Esophagus squamous epithelium (tissue), 5 donors: ENCODE results near the gene RCOR2. TPM values are rescaled to one million over a fixed set of nuclear protein-coding genes. Genes with fewer than 3 reads are reported as not detected.

Source experiments
- DNase-seq: peaks from one replicate; lab custom pipeline; 2025; lab: John Stamatoyannopoulos, UW
- H3K27ac ChIP-seq, 4 donors: fragments of 200-600 bp; sonication (generic); one replicate each; pipeline ENCODE4 v1.5.1; 2016 to 2019; ENCODE audit warnings: mild to moderate bottlenecking in 1 of 4
- H3K27me3 ChIP-seq, 4 donors: fragments of 200-600 bp; sonication (generic); 1 replicate in 3 of 4; 2 replicates in 1 of 4; pipeline versions ENCODE4 v1.5.1 to v1.6.0; 2017 to 2021; ENCODE audit warnings: antibody characterized with exemption in 1 of 4
- H3K36me3 ChIP-seq, 3 donors: fragments of 200-600 bp; sonication (generic); one replicate each; pipeline ENCODE4 v1.5.1; 2016 to 2019
- H3K4me1 ChIP-seq, 3 donors: fragments of 200-600 bp; sonication (generic); one replicate each; pipeline ENCODE4 v1.5.1; 2017 to 2019
- H3K4me3 ChIP-seq, 4 donors: fragments of 200-600 bp; sonication (generic); 1 replicate in 3 of 4; 2 replicates in 1 of 4; pipeline ENCODE4 v1.5.1; 2016 to 2019; ENCODE audit warnings: mild to moderate bottlenecking in 2 of 4, moderate library complexity in 1 of 4
- H3K9me3 ChIP-seq, 3 donors: fragments of 200-600 bp; sonication (generic); one replicate each; pipeline ENCODE4 v1.5.1; 2016 to 2019
- POLR2A ChIP-seq, 4 donors: fragments of 450-650 bp; IDR thresholded peaks; one replicate each; pipeline ENCODE4 v1.6.1; 2017; ENCODE audit warnings: antibody characterized with exemption in 4 of 4, mild to moderate bottlenecking in 4 of 4, moderate library complexity in 3 of 4
- WGBS, 2 donors: methylation state at CpG; one replicate each; pipeline ENCODE4 v1.1.5; 2018; 5-methylcytosine and 5-hydroxymethylcytosine counted together
- intact Hi-C: fragments of 100-400 bp; cut with DNase I; formaldehyde crosslinking; loops from one replicate; pipeline ENCODE4 v1.15.0; 2022
- total RNA-seq, 4 donors: library from RNA; depleted of rRNA; stranded (reverse); fragments of >200 nt; gene quantifications; one replicate each; pipeline ENCODE4 v1.1.0, GENCODE V29; 2016
- TF ChIP-seq, protein P1 (sequence below), 6 experiments: fragments of 450-650 bp in 4 of 6; fragments of 200-600 bp in 2 of 6; sonication (generic) in 2 of 6; IDR thresholded peaks; one replicate each; pipeline ENCODE4 v1.5.1; 2016 to 2019; ENCODE audit warnings: antibody characterized with exemption in 6 of 6, mild to moderate bottlenecking in 4 of 6, moderate library complexity in 4 of 6
- donor health status: DM: yes; HTN: yes; CAD: no.

The RCOR2 gene
- total RNA-seq, 4 donors from 2014 or later = 0.19 to 0.49 (median 0.22) TPM; not detected in 1

DNA sequence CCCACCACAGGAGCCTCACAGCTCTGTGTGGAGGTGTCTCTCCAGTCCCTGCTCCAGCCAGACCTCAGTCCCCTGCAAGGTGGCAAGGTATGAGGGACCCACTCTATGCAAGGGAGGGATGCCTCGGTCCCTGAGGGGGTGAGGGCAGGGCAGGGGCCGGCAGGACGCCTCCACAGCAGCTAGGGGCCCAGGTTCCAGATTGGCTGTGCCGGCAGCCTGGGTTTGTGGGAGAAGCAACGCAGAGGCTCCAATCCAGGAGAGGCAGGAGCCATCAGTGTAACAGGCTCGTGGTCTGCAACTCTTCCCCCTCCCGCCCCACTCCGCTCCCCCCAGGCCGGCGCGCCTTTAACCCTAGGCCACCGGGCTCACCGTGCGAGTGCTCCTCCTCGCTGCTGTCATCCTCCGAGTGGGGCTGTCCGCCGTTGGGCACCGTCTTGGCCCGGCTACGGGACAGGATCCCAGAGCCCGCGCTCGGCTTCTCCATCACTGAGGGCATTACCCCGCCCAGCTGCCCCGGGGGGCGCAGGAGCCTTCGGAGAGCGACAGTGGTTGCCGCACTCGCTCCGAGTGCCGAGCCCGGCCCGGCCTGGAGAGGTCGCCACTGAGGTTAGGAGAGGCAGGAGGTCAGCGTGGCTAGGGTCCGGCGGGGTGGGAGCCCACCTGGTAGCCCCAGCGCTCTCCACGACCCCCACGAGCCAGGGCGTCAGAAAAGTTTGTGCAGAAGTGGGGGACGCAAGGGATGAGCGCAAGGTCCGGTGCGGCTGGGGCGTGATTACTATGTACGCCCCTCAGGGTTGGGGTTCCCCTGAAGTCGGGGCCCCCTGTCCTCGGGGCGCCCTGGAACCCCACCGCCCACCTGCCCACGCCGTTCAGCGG is 765 bp downstream of the RCOR2 start:
- no peak for DNase-seq
- TF ChIP-seq, protein P1, sequence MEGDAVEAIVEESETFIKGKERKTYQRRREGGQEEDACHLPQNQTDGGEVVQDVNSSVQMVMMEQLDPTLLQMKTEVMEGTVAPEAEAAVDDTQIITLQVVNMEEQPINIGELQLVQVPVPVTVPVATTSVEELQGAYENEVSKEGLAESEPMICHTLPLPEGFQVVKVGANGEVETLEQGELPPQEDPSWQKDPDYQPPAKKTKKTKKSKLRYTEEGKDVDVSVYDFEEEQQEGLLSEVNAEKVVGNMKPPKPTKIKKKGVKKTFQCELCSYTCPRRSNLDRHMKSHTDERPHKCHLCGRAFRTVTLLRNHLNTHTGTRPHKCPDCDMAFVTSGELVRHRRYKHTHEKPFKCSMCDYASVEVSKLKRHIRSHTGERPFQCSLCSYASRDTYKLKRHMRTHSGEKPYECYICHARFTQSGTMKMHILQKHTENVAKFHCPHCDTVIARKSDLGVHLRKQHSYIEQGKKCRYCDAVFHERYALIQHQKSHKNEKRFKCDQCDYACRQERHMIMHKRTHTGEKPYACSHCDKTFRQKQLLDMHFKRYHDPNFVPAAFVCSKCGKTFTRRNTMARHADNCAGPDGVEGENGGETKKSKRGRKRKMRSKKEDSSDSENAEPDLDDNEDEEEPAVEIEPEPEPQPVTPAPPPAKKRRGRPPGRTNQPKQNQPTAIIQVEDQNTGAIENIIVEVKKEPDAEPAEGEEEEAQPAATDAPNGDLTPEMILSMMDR (IDR thresholded peaks at IDR 0.05) = peak in 3 of 6 experiments; percentile 50 to 55 (median 54)
- TF ChIP-seq POLR2A (IDR thresholded peaks at IDR 0.05) = no peak
- Histone ChIP-seq H3K36me3 (peaks cover 0 to 4% (median 0%) of the 10 kb centered on the region in 3 donors), H3K9me3 (no peaks in the 10 kb centered on the region), H3K27me3 (peaks cover 0 to 17% (median 0%) of the 10 kb centered on the region in 4 donors), H3K4me3 (peak overlapping the region; percentile 34 to 71 (median 50)), H3K27ac (peak overlapping the region; percentile 2 to 88 (median 57)), H3K4me1 (peaks cover 44 to 59% (median 51%) of the 10 kb centered on the region in 3 donors)
- WGBS, 2 donors = 0% methylated on average over 1 of the region's 56 CpGs; no CpG with 5 or more reads in 1 of the 2 donors
- intact Hi-C loops = no loop called here

DNA sequence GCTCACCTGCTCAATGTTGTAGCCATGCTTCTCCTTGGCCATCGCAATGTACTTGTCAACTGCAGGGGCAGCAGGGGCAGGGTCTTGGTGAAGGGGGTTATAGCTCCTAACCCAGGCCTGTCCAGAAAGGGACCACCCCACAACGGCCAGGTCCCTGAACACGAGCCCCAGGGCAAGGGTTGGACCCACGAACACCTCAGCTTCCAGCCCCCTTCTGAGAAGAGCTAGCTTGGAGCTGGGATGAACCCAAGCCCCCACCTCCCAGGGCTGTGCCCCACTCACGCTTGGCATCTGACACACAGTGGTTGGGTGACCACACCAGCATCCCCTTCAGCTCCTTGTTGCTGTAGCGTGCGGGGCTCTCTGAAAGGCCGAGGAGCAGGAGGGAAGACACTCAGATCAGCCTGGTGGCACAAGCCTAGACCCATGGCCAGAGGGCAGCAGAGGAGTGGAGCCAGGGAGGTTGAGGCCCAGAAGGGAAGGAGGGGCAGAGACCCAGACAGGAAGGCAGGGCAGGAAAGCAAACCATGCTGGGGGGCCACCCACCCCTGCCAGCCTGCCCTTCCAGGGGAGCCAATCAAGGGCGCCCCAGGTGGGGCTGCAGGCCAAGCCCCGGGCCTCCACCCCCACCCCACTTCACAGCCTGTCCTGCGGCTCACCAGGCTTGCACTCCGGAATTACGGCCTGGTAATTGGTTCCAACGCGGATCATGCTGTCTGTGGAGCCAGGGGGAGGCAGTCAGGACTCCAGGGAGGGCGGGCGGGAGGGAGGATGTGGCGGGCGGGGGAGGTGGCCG is 1.9 kb downstream of the RCOR2 start:
- no peak for TF ChIP-seq POLR2A (IDR thresholded peaks at IDR 0.05)
- TF ChIP-seq, protein P1 (IDR thresholded peaks at IDR 0.05) = no peak
- H3K9me3 ChIP-seq = no peaks in the 10 kb centered on the region
- peaks cover 0 to 15% (median 0%) of the 10 kb centered on the region in 3 donors for H3K36me3 ChIP-seq
- intact Hi-C loops = no loop called here
- 57 to 80% methylated on average over 3 to 13 of the region's 20 CpGs for WGBS, 2 donors
- H3K4me1 ChIP-seq = peaks cover 42 to 57% (median 45%) of the 10 kb centered on the region in 3 donors
- no peak overlapping the region for H3K27ac ChIP-seq
- H3K4me3 ChIP-seq = no peak overlapping the region
- peaks cover 0 to 17% (median 0%) of the 10 kb centered on the region in 4 donors for H3K27me3 ChIP-seq
- no peak for DNase-seq

DNA sequence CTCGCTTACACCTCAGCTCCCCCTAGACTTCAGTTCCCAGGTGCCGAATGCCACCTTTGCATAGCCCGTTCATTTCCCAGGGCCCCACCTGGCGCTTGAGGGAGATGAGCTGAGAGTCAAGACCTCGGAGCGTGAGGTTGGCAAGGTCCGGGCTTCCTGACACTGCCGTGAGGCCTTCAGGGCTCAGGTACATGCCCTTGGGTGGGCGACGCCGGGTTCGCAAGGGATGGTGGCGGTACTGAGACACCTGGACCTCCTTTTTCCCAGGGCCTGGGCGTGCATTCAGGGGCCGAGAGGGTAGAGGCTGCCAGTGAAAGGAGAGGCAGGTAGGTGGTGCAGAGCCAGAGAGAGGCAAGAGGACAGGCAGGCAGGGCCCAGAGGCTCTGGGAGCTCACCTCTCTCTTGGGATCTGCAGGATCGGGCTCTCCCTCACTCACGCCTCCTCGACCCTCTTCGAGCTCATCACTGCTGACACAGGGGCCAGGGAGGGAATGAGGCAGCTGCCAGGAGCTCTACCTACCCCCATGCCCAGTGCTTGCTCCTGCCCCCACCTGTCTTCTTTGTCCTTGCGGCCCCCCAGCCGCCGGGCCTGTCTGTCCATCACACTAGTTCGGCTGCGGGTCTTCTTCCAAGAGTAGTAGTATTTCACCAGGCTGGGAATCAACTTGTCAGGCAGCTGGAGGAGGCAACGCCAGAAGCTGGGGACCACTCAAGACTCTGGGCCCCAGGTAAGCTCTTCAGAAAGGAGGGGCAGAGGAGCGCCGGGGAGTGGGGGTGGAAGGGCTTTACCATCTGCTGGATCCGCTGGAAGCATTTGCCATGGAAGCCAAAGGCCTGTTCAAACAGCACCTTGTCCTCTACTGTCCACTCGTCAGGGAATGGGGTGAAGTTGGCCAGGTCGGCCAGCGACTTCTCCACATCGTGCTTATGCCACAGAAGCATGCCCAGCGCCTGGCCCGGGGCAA is 2.8 kb downstream of the RCOR2 start:
- no peak overlapping the region for H3K27ac ChIP-seq
- H3K27me3 ChIP-seq = peaks cover 0 to 17% (median 0%) of the 10 kb centered on the region in 4 donors
- no peaks in the 10 kb centered on the region for H3K9me3 ChIP-seq
- 84 to 85% methylated on average over 15 to 21 of the region's 34 CpGs for WGBS, 2 donors
- TF ChIP-seq, protein P1 (IDR thresholded peaks at IDR 0.05) = no peak
- TF ChIP-seq POLR2A (IDR thresholded peaks at IDR 0.05) = no peak
- no peak overlapping the region for H3K4me3 ChIP-seq
- H3K4me1 ChIP-seq = peaks cover 32 to 54% (median 36%) of the 10 kb centered on the region in 3 donors
- H3K36me3 ChIP-seq = peaks cover 0 to 25% (median 5%) of the 10 kb centered on the region in 3 donors
- DNase-seq = no peak
- intact Hi-C loops = no loop called here

DNA sequence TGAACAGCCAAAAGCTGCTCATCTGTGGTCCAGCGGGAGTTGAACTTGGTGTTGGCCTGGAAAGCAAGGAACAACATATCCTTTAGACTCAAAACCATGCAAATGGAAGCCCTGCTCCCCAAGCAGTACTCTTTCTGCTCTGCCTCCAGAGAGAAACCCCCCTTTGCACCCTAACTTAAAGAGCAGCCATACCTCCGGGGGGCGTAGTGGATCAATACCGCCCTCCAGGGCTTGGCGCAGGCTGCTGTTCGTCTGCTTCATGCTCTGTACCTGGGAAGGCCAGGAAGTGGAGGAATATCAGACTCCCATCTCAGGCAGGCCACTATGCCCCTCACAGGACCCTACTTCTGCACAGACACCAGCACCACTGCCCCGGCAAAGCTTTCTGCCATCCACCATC is 4.3 kb downstream of the RCOR2 start:
- TF ChIP-seq, protein P1 (IDR thresholded peaks at IDR 0.05) = no peak
- TF ChIP-seq POLR2A (IDR thresholded peaks at IDR 0.05) = no peak
- Histone ChIP-seq H3K4me3 (no peak overlapping the region), H3K36me3 (peaks cover 4 to 39% (median 19%) of the 10 kb centered on the region in 3 donors), H3K9me3 (no peaks in the 10 kb centered on the region), H3K27me3 (peaks cover 0 to 17% (median 0%) of the 10 kb centered on the region in 4 donors), H3K4me1 (peaks cover 22 to 54% (median 23%) of the 10 kb centered on the region in 3 donors), H3K27ac (no peak overlapping the region)
- intact Hi-C loops = no loop called here
- 87 to 92% methylated on average over 6 of the region's 7 CpGs for WGBS, 2 donors
- DNase-seq = no peak
